Measurements from ENCODE around the gene MAN1C1. TPM values are rescaled to one million over a fixed set of nuclear protein-coding genes. Genes with fewer than 3 reads are reported as not detected.

Gene MAN1C1
- total and polyA plus RNA-seq, 10 of the 15 experiments (the other 5 are each of a cell fraction or from before 2014, with no cell fraction given): 0.12 to 0.56 (median 0.22) TPM; not detected in 3

DNA sequence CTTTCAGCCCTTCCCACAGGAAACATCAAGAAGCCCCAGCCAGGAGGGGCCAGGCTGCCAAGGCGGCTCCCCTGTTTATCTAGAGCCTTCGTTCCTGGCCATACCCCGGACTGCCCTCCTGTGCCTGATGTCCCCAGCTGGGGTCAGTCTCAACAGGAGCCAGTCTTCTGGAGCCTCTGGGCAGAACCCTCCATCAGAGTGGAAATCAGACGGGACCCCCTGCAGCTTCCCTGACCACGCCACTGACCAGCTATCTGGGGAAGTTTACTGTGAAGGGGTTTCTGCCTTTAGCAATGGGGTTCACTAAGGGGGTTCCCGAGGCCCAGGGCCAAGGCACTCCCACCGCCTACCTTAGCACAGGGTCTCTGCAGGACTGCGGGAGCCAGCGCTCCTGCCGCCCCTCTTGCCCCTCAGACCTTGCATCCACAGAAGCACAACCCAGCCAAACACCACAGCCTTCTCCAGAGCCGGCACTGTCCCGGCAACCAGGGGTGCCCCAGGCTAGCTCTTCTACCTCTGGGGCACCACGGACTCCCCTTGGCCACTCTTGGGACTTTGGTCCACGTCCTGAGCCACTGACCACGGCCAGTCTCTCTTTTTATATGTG lies 199.6 kb downstream of the MAN1C1 start:
- DNase-seq (ENCODE audit: low read depth, low spot score): no peak
- H2AFZ ChIP-seq (ENCODE audit: control insufficient read depth, low read depth, low read length): no peak overlapping the region
- H3K9ac ChIP-seq (ENCODE audit: control insufficient read depth, insufficient read depth, low read length): no peak overlapping the region
- H3K27me3 ChIP-seq (replicated peaks in 1 of 2; ENCODE audit: control insufficient read depth in 2 of 2, insufficient read depth in 2 of 2, low read length in 1 of 2): no peaks in the 10 kb centered on the region
- FAIRE-seq: no peak
- ATAC-seq: no peak
- no peak overlapping the region for H3K27ac ChIP-seq (ENCODE audit: control insufficient read depth, insufficient read depth)
- H3K4me3 ChIP-seq: no peak overlapping the region
- no peaks in the 10 kb centered on the region for H4K20me1 ChIP-seq (ENCODE audit: control insufficient read depth, insufficient read depth)
- intact Hi-C loops (cut with micrococcal nuclease; ENCODE audit: unreplicated experiment): no loop called here
- peaks cover 15% of the 10 kb centered on the region for H3K79me2 ChIP-seq (ENCODE audit: control insufficient read depth, insufficient read depth, low read length)
- H3K4me2 ChIP-seq (ENCODE audit: control insufficient read depth, insufficient read depth): no peak overlapping the region
- no peaks in the 10 kb centered on the region for H3K9me3 ChIP-seq (replicated peaks; ENCODE audit: control insufficient read depth, insufficient read depth, low read length)
- in situ Hi-C loops (cut with MboI): loop anchor here (25.0 kb wide), 1 partner anchor 404 kb away; the partner anchor contains the start of gene RHCE
- no TSS peak for BruUV-seq (replicated peaks)
- ChIA-PET CTCF (interaction anchor here (0.6 to 2.6 kb wide), 3 partner anchors 13 to 181 kb away, joined by 3 to 16 read pairs (median 3); partner anchors contain the start of gene PAFAH2), SMC1A (ENCODE audit: uncharacterized antibody, unreplicated experiment) (interaction anchor here (0.7 kb wide), 1 partner anchor 181 kb away, joined by 3 read pairs; the partner anchor contains the start of gene PAFAH2), POLR2A (no interaction called here), RAD21 (ENCODE audit: unreplicated experiment) (no interaction called here)
- H3K36me3 ChIP-seq (ENCODE audit: control insufficient read depth in 2 of 2, insufficient read depth in 2 of 2, low read length in 1 of 2): no peaks in the 10 kb centered on the region
- peaks cover 8% of the 10 kb centered on the region for H3K4me1 ChIP-seq (ENCODE audit: control insufficient read depth, insufficient read depth, low read length)
- WGBS (ENCODE audit: insufficient coverage, insufficient replicate concordance, low lambda C conversion rate, missing lambda C conversion rate): 58% methylated on average over 14 of the region's 15 CpGs
- TF ChIP-seq NFYA (IDR thresholded peaks at IDR 0.05; ENCODE audit: borderline replicate concordance, low read depth, low read length) (no peak), DPF2 (IDR thresholded peaks at IDR 0.05) (no peak), TCF3 (IDR thresholded peaks at IDR 0.05; ENCODE audit: borderline replicate concordance, insufficient read depth, low read depth, low read length) (no peak), NR2C1 (IDR thresholded peaks at IDR 0.05) (no peak), NFIC (IDR thresholded peaks at IDR 0.05; ENCODE audit: low read depth, low read length) (no peak), IKZF1 (conservative IDR thresholded peaks at IDR 0.05) (no peak), FOXK2 (IDR thresholded peaks at IDR 0.05) (no peak), NFYB (IDR thresholded peaks at IDR 0.05; ENCODE audit: insufficient read depth, low read depth, low read length) (no peak), SUZ12 (IDR thresholded peaks at IDR 0.05; ENCODE audit: unreplicated experiment) (no peak), RAD51 (IDR thresholded peaks at IDR 0.05) (no peak), POLR2AphosphoS5 (IDR thresholded peaks at IDR 0.05; ENCODE audit: low read length) (no peak)
- TF ChIP-seq, protein P1, sequence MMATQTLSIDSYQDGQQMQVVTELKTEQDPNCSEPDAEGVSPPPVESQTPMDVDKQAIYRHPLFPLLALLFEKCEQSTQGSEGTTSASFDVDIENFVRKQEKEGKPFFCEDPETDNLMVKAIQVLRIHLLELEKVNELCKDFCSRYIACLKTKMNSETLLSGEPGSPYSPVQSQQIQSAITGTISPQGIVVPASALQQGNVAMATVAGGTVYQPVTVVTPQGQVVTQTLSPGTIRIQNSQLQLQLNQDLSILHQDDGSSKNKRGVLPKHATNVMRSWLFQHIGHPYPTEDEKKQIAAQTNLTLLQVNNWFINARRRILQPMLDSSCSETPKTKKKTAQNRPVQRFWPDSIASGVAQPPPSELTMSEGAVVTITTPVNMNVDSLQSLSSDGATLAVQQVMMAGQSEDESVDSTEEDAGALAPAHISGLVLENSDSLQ (IDR thresholded peaks at IDR 0.05): no peak
- TF ChIP-seq, protein P2, sequence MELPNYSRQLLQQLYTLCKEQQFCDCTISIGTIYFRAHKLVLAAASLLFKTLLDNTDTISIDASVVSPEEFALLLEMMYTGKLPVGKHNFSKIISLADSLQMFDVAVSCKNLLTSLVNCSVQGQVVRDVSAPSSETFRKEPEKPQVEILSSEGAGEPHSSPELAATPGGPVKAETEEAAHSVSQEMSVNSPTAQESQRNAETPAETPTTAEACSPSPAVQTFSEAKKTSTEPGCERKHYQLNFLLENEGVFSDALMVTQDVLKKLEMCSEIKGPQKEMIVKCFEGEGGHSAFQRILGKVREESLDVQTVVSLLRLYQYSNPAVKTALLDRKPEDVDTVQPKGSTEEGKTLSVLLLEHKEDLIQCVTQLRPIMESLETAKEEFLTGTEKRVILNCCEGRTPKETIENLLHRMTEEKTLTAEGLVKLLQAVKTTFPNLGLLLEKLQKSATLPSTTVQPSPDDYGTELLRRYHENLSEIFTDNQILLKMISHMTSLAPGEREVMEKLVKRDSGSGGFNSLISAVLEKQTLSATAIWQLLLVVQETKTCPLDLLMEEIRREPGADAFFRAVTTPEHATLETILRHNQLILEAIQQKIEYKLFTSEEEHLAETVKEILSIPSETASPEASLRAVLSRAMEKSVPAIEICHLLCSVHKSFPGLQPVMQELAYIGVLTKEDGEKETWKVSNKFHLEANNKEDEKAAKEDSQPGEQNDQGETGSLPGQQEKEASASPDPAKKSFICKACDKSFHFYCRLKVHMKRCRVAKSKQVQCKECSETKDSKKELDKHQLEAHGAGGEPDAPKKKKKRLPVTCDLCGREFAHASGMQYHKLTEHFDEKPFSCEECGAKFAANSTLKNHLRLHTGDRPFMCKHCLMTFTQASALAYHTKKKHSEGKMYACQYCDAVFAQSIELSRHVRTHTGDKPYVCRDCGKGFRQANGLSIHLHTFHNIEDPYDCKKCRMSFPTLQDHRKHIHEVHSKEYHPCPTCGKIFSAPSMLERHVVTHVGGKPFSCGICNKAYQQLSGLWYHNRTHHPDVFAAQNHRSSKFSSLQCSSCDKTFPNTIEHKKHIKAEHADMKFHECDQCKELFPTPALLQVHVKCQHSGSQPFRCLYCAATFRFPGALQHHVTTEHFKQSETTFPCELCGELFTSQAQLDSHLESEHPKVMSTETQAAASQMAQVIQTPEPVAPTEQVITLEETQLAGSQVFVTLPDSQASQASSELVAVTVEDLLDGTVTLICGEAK (IDR thresholded peaks at IDR 0.05; ENCODE audit: borderline replicate concordance): no peak
- TF ChIP-seq, protein P3, sequence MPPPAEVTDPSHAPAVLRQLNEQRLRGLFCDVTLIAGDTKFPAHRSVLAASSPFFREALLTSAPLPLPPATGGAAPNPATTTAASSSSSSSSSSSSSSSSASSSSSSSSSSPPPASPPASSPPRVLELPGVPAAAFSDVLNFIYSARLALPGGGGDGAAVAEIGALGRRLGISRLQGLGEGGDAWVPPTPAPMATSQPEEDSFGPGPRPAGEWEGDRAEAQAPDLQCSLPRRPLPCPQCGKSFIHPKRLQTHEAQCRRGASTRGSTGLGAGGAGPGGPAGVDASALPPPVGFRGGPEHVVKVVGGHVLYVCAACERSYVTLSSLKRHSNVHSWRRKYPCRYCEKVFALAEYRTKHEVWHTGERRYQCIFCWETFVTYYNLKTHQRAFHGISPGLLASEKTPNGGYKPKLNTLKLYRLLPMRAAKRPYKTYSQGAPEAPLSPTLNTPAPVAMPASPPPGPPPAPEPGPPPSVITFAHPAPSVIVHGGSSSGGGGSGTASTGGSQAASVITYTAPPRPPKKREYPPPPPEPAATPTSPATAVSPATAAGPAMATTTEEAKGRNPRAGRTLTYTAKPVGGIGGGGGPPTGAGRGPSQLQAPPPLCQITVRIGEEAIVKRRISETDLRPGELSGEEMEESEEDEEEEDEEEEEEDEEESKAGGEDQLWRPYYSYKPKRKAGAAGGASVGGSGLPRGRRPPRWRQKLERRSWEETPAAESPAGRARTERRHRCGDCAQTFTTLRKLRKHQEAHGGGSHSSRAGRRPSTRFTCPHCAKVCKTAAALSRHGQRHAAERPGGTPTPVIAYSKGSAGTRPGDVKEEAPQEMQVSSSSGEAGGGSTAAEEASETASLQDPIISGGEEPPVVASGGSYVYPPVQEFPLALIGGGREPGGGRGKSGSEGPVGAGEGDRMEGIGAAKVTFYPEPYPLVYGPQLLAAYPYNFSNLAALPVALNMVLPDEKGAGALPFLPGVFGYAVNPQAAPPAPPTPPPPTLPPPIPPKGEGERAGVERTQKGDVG (CRISPR knock-in tag; IDR thresholded peaks at IDR 0.05): no peak
- TF ChIP-seq, protein P4, sequence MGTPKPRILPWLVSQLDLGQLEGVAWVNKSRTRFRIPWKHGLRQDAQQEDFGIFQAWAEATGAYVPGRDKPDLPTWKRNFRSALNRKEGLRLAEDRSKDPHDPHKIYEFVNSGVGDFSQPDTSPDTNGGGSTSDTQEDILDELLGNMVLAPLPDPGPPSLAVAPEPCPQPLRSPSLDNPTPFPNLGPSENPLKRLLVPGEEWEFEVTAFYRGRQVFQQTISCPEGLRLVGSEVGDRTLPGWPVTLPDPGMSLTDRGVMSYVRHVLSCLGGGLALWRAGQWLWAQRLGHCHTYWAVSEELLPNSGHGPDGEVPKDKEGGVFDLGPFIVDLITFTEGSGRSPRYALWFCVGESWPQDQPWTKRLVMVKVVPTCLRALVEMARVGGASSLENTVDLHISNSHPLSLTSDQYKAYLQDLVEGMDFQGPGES (IDR thresholded peaks at IDR 0.05): no peak

Data from GM12878 (cell line).